ENCODE results near the gene CHST6.

- TF ChIP-seq CTCF (IDR thresholded peaks at IDR 0.05) (no peak), EZH2 (IDR thresholded peaks at IDR 0.05; ENCODE audit: borderline replicate concordance, insufficient read depth, low read depth, low read length, poor library complexity, severe bottlenecking) (no peak)
Measured at GRCh38 chr16:75456971-75457370, 38.3 kb downstream of the CHST6 start.

Data from B cell (primary cell).